GM12873 (cell line): ENCODE data around the gene TUBG1.

Experiments
- TF ChIP-seq, protein P1 (sequence below): IDR thresholded peaks from 2 replicates; pipeline ENCODE4 v1.5.1; 2012; ENCODE audit warnings: low read depth, mild to moderate bottlenecking, moderate library complexity, low read length, control low read depth; ENCODE audit not compliant: insufficient read depth; ENCODE audit errors: missing control alignments

Gene TUBG1

DNA sequence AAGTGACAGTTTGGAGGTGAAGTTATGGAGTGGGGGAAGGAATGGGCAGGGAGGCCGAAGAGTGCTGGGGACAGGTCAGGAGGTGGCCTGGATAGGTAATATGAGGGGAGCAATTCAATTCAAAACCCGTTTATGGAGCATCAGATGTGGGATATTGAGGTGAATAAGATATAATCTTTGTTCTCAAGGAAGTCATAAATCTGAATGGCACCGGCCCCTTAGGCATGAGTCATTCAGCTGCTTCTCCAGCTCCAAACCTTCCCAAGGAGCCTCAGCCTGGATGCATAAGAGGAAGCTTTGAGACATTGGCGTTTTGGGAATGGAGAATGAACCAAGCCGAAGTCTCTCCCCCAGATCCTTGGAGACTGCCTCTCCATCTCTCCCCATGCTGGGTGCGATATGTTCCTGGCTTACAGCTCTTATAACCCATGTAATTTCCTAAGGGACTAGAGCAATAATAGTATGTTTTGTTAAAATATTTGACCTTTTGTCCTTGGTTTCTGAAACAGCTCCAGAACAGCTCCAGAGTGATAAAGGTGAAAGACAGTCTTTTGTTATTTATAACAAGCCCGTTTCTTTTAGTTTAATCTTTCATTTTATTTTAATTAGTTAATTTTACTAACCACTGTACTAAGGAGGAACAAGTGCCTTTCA, 51.3 kb downstream of the TUBG1 start:
- TF ChIP-seq, protein P1, sequence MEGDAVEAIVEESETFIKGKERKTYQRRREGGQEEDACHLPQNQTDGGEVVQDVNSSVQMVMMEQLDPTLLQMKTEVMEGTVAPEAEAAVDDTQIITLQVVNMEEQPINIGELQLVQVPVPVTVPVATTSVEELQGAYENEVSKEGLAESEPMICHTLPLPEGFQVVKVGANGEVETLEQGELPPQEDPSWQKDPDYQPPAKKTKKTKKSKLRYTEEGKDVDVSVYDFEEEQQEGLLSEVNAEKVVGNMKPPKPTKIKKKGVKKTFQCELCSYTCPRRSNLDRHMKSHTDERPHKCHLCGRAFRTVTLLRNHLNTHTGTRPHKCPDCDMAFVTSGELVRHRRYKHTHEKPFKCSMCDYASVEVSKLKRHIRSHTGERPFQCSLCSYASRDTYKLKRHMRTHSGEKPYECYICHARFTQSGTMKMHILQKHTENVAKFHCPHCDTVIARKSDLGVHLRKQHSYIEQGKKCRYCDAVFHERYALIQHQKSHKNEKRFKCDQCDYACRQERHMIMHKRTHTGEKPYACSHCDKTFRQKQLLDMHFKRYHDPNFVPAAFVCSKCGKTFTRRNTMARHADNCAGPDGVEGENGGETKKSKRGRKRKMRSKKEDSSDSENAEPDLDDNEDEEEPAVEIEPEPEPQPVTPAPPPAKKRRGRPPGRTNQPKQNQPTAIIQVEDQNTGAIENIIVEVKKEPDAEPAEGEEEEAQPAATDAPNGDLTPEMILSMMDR = no peak
